GM18520 (cell line): Measurements from ENCODE around the gene HRH1.
"Not testable (repeated sequence)": the region's sequence is repeated elsewhere in the genome, so short reads cannot be mapped to it uniquely, and the experiment has no call there.

ENCODE experiments used
- ATAC-seq: cut with Tn5 transposase; IDR thresholded peaks from one replicate; pipeline ENCODE4 v1.9.1; 2021; ENCODE audit not compliant: unreplicated experiment

The HRH1 gene

DNA sequence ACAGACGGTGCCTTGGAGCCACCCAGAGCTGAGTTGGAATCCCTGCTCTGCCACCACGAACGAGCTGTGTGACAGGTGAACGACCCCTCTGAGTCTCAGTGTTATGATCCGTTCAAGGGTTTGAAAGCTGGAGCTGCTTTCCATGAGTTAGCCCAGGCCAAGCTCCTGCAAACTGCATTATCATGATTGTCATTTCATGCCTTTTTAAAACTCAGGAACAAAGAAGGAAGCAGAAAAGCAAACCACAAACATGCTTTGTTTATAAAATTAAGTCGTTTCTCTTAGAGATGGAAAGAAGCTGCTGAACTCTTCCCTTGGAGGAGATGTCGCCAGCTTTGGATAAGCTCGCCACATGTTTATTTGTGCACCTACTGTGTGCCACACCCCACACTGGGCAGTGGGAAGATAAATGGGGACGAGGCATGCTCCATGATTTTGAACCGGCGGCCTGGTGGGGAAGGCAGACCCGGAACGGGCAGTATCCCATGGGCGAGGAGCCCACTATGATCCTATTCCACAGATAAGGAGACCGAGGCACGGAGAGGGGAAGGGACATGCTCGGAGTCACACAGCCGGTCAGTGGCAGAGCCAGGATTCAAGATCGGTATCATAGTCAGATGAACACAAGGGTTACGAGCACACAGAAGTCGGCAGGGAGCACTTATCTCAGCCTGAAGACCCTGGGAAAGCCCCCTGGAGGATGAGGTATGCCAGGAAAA is 15.9 kb downstream of the HRH1 start:
- no peak for ATAC-seq

DNA sequence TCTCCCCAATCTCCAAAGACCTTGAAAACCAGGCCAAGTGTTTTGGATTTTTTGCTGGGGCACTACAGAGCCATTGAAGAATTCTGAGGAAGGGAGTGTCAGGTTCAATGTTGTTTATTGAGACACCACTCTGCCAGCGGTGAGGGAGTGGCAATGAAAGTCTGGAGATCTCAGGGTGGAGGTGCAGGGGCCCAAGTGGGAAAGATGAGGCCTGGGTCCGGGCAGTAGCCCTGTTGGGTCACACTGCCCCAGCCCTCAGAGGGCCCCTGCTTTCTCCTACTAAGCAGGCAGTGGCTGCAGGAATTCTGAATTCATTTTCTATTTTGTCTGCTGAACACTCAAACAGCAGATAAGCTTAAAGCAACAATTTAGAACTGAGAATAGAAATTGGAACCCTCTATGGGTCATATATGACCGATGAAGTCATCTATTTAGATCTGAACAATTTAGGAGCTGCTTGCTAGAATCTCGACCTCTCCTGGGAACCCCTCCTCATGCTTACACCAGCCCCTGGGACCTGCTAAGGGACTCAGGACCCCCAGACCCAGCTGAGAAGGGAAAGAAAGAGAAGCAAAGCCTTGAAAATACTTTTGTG is 17.9 kb downstream of the HRH1 start:
- ATAC-seq, result no peak

DNA sequence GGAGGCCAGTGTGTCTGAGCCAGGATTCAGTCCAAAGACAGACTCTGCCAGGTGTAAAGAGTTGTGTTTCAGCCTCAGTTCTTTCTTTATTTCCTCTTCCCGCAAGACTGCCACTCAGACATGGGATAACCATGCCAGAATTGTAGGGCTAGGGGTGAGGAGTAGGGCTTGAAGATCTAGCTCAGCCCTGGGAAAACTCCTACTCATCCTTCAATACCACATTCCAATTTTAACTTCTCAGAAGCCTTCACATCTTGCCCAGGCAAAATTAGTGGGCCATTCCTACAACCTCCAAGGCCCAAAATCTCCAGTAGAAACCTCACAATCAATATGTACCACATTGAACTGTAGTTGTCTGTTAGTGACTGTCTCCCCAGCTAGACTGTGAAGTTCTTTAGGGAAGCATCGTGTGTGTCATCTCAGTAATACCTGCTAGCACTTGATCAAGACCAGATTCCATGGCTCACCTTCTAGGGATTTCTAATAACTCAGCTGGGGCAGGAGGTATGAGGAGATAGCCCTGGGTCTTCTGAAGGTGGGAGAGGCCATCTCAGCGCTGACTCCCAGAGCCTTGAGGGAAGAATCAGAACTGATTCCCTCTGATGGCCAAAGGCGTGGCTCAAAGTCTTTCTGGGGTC is 19.7 kb downstream of the HRH1 start:
- ATAC-seq, result no peak

DNA sequence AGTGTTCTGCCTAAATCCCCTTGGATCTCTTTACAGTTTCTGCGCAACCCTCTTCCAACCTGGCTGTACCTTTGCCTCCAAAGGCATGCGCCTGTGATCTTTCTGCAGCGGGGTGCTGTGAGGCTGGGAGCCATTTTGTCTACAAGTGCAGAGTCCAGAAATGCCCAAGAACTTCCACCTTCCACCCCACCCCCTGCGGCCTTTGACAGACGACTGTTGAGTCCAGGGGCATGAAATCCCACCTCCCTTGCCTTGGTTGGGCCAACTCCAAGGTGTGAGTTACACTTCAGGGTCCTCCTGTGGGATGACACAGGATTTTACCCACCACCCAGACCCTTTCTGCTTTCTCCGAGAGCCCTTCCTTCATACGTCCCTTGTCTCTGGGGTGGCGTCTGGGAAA is 24.1 kb downstream of the HRH1 start:
- ATAC-seq, result no peak

DNA sequence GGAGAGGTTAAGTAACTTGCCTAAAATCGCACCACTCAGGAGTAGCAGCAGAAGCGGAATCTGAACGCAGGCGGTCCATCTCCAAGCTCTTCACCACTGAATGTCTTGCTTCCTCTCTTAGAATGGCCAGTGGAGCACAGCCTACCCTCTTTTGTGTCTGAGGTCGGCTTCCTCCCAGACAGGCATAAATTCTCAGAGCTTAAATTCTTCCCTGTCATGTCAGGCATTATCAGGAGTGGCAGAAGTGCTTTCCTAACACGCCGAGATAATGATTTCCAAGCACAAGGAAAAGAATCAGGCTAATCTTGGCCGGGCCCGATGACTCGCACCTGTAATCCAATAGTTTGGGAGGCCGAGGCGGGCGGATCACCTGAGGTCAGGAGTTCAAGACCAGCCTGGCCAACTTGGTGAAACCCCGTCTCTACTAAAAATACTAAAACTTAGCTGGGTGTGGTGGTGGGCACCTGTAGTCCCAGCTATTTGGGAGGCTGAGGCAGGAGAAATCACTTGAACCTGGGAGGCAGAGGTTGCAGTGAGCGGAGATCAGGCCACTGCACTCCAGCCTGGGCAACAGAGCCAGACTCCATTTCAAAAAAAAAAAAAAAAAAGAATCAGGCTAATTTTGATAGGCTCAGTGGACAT is 30.2 kb downstream of the HRH1 start:
- not testable (repeated sequence) for ATAC-seq

DNA sequence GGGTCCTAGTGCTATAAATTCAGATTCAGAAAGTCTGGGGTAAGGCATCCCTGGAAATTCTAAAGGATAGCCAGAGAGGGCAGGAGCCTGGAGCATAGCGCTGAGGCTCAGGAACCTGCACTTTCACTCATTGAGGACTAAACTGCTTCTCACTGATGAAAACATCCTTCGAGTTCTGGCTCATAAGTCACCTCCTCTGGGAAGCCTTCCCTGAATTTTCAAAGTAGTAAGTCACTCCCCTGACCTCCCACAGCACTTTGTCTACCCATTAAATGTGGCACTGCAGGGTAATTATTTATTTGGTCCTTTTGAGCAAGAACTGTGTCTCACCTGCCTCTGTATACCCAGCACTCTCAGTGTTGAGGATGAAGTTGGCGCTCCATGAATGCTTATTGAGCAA is 30.9 kb downstream of the HRH1 start:
- ATAC-seq, result no peak

DNA sequence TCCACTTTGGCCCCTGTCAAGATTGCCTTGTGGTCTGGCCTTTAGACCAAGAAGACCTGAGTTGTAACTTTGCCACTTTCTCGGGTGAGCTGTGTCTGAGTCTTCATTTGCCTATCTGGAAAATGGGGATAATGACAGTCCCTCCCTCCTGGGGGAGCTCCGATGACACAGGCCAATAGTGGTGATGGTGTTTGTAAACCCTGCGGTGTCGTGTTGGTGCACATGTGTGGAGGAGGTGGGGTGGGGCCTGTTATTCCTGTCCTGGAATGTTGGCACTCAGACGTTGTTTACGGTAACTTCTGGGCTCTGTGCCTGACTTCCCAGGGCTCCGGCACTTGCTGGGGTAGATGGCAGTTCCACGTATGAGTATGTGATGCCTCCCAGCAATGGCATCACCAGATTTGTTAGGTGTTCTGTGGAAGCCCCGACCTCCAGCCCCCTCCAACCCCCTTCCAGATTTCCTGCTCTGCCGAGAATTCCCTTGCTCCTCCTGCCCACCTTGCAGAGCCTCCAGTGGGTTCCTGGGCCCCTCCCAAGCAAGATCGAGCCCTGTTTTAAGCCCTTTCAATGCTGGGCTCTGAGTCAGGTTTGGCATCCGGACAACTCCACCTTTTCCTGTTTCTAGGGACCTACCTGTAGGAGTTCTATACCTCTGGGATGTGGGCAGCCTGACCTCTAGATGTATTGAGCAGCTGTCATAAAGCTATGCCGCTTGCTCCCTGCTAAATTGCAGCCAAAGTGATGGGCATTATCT is 31.4 kb downstream of the HRH1 start:
- ATAC-seq, result no peak

DNA sequence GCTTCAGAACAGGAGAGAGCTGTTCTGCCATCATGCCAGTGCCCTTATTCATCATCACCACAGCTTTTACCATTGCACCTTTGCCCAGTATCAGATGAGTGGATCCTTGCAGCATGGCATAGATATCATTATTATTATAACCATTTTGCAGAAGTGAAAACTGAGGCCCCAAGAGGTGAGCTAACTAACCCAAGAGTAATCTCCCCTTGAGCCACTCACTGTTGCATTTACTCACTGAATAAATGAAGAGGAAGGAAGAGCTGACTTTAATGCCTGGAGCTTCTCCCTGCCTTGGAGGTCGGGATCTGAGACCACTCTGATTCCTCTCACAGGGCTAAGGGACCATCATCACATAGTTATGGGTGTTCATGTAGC is 32.0 kb downstream of the HRH1 start:
- no peak for ATAC-seq

DNA sequence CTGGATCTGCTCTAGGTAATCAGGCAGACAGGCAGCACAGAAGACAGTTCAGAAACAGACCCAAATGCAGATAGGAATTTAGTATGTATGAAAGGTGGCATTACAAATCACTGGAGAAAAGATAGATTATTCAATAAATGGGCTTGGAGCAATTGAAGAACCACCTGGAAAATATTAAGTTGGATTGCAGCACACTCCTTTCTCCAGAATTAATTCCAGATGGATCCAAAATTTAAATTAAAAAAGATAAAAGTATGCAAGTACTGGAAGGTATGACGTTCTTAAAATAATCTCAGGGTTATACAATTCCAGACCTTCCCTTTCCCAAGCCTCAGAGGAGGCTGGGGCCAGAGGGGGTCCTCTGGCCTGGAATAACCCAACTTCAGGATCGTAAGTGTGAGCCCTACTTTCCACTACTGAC is 32.5 kb downstream of the HRH1 start:
- no peak for ATAC-seq

DNA sequence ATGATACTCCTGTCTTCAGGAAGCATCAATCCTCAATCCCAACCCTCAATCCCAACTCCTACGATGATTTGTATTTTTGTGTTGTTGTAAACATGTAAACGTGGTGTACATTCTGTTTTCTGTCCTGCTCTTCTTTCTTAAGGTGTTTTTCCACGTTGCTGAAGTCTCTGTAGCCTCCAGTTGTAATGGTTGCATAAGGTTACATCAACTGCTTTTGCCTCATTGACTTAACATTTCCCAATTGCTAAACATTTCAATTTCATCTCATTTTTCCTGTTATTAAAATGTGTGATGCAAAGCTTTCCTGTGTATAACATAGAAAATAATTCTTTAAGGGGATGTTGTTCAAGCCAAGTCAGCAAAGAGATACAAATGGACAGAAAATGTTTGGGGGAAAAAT is 33.4 kb downstream of the HRH1 start:
- ATAC-seq, result no peak

DNA sequence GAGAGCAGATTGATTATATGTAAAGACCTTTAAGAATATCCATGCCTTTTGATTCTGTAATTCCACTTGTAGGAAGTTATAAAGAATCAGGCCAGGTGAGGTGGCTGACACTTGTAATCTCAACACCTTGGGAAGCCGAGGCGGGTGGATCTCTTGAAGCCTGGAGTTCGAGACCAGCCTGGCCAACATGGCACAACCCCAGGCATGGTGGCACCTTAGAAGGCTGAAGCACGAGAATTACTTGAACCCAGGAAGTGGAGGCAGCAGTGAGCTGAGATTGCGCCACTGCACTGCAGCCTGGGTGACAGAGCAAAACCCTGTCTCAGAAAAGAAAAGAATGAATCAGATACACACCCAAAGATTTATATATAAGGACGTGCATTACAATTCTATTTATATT is 33.9 kb downstream of the HRH1 start:
- no peak for ATAC-seq

DNA sequence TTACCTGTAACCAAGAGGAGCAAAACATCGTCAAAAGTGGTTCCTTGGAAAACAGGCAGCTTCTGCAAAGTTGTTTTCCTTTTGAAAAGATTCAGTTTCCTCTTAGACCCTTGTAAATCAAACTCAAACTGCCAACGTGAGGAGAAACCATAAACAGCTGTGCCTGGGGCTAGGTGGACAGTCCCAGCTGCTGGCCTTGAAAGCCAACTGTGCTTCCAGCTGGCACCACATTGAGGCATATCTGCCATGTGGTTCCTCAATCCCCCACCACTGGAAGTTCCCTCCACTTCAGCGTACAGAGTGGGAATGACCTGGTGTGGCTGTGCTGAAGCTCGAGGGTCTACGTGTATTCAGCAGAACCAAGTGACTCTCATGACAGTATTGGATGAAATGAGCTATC is 40.9 kb downstream of the HRH1 start:
- ATAC-seq, result no peak

DNA sequence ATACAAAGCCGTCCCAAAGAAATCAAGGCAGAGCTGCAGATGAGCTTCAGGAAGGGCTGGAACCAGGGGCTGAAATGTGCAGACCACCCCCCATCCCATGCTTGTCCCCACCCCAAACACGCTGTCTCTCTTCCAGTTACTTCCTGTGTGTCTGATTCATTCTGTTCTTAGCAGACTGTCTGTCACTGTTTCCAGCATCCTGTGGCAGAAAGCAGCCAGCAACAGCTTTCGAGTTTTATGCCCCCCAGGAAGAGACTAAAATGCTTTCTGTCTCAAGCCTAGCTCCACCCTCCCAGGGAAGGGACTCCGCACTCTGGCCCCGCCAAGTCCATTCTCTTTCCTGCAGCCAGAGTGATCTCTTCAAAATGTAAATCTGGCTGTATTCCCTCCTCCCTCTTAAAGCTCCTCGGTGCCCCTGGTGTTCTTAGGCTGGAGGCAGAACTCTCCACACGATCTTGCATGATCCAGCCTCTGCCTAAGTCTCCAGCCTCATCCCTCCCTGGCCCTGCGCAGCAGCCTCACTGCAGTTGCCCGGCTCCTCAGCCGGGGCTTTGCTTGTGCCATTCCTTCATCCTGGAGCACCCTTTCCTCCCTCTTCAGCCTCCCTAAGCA is 41.5 kb downstream of the HRH1 start:
- ATAC-seq, result no peak

DNA sequence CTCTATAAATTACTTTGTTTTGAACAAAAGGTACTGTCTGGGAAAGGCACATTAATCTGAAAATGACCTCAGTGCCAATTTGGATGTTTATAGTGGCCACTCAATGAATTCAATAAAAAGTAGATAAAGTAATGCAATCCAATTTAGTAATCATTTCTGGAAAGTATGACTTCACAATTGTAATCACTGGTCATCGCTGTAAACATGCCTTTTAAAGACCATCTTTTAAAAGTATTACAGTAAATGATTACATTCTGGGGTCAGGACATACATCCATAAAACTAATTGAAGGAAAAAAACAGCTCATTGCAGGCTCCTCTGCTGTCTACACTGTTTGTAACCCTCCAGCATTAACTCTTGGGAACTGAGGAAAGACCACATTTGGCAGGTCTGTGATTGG is 43.2 kb downstream of the HRH1 start:
- ATAC-seq, result no peak

DNA sequence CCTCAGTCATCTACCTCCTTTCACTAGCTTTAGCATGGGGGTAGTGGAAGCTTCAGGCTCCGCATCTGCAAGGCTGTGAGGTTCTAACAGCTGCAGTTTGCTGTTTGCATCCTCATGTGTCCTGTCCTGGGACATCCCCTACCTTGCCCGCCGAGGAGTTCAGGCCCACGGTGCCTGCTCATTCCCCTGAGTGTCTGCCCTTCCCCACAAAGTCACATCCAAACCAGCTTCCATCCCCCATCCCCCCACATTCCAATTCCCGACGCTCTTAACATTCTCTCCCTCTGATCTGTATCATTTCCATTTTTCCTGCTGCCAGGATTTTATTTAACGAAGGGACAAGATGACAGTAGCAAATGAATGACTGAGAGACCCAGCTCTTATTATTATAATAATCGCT is 43.8 kb downstream of the HRH1 start:
- ATAC-seq, result no peak

DNA sequence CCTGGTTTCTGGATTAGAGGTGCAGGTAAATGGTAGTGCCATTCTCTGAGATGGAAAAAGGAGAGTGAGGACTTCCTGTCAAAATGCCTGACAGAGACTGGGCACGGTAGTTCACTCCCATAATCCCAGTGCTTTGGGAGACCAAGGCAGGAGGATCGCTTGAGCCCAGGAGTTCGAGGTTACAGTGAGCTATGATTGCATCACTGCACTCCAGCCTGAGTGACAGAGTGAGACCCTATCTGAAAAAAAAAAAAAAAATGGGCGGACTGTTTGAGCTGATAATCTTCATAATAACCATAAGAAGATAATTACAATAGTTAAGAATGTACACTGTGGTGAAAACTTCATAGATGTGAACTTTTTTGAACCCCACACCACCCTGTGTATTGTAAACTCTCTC is 44.2 kb downstream of the HRH1 start:
- ATAC-seq, result no peak

DNA sequence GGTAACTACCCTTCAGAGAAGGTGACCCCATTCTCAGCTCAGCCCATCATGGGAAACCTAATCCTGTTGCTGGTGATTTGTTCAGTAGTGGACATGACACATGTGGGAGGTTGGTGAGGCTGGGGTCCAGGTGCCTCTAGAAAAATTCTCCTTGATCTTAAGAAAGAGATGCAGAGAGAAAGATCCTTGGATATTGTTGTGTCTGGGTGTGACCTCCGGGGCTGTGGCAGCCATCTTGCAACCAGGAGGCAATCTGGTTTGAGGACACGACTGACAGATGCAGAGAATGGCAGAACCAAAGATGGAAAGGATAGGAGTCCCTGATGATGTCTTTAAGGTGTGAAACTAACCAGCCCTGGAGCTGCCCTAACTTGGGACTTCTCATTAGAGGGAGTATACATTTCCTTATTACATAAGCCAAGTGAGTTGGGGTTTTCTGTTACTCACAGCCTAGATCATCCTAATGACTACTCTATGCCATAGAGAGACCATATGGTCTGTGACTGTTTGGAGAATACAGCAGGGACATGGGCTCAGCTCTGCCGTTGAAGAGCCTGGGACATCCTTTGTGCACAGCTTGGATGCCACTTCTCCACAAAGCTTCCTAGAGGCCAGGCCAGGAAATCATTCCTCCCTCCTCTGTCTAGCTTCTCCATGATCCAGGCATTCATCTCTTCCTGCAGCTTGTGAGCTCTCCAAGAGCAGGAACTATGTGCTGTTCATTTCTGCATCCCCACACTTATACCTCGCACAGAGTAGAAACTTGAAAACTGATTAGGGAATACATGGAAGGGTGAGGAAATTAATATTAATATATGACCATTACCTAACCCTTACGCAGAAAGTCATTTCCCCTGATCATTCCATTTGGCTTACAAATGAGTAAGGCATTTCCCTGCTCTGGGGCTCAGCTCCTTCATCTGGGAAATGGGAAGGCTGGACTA is 45.9 kb downstream of the HRH1 start:
- no peak for ATAC-seq

DNA sequence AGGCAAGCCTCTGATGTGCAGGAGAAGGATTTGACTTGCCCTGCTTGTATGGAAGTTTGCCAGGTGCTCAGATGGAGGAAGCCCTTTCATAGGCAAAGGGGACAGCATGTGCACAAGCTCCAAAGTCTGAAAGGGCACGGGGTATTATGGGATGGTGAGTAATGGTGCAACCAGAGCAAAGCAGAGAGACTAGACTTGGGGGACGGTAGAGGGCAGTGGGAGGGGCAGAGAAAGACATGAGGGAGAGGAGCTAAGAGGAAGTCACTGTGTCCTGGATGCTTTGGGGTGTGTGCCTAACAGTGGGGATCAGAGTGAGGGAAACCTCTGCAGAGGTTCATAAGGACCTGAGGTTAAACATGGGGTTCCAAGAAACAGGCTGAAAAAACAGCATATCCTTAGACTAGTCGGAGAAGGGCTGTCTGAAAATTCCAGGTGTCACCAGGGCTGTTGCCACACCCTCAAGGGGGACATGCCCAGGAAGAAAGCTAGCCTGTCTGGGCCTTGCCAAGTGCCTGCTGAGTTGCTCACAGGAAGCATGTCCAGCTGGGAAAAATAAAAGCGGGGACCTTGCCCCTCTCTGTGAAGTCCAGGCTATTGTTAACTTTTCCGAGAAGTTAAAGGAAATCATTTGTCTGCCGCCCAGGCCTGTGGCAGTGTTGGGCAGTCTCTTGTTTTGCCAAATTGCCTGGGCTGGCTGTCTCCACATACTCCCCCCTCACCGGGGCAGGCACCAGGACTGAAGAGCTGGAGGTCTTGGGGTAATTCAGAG is 47.1 kb downstream of the HRH1 start:
- no peak for ATAC-seq

DNA sequence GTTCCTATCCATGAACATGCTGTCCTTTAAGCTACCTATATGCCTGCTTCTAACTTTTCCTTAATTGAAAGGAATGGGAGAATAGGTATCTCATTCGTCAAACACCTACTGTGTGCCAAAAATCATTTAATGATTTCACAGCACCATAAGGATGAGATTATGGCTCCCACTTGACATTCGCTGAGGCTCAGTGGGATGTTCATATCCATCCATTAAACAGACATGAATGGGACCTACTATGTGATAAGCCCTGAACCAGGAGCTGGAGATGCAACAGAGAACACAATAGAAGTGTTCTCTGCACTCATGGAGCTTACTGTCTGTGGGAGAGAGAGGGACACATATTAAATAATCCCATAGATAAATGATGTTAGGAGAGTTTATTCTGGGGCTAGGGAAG is 49.7 kb downstream of the HRH1 start:
- no peak for ATAC-seq
